IPS DF 4.7 (cell line): ENCODE measurements around the gene OSM.

Experiments used
- DNase-seq: peaks from one replicate; pipeline ENCODE4 v3.0.0-alpha.2; 2013; ENCODE audit warnings: low spot score; ENCODE audit errors: extremely low read depth

The OSM gene

GRCh38 chr22:30266445-30267381 lies at the start of gene OSM:
Gene OSM, minus strand, starts transcription at chr22:30266851. Its CDS starts 52 bp downstream, at chr22:30266799.
- DNase-seq: no peak

DNA sequence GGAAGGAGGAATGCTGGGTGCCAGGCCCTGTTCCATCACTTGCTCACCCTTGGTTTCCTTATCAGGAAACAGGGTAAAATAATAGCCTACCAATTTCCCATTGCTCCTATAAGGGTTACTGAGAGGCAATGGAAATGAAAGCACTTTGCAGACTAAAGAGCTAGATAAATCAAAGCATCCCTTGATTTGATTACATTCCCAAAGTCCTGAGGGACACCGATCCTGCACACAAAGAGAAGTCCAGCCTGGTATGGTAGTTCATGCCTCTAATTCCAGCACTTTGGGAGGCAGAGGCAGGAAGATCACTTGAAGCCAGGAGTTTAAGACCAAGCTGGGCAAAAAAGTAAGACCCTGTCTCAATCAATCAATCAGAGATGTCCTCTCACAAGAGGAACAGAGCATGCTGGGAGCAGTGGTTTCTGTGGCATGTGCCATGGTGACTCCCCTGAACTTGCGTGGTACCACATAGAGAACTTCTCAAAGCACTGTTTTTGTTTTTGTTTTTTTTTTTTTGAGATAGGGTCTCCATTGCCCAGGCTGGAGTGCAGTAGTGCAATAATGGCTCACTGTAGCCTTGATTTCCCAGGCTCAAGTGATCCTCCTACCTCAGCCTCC lies 49.4 kb upstream of the OSM start:
- DNase-seq: no peak

GRCh38 chr22:30314915-30315314 lies 48.3 kb upstream of the OSM start:
- DNase-seq: no peak

DNA sequence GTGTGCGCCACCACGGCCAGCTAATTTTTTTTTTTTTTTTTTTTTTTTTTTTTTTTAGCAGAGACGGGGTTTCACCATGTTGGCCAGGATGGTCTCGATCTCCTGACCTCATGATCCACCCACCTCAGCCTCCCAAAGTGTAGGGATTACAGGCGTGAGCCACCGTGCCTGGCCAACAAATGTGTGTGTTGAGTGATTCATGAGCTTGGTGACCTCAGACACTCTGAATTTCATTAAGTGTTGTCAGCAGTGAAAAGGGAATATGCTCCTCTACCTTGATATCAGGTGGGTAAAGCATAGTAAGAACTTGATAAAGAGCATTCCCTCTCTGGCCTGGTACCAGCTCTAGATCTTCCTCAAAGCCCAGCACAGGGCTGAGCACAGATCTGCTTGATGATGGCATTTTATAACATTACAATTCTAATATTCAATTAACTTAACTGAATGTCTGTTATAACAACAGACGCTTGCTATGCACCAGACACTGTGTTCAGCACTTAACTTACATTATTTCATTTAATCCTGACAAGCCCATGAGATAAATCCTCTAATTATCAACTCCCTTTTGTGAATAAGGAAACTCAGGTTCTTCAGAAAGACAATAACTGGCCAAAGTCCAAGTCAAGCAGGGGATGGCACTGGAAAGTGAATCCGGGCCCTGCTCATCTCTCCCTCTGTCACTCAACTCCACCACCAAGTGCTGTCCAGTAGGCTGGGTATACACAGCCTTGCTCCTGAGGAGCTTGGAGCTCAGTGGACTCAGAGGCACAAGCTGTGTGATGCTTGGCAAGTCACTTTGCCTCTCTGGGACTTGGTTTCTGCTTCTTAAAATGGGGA lies 47.1 kb upstream of the OSM start:
- DNase-seq: no peak

DNA sequence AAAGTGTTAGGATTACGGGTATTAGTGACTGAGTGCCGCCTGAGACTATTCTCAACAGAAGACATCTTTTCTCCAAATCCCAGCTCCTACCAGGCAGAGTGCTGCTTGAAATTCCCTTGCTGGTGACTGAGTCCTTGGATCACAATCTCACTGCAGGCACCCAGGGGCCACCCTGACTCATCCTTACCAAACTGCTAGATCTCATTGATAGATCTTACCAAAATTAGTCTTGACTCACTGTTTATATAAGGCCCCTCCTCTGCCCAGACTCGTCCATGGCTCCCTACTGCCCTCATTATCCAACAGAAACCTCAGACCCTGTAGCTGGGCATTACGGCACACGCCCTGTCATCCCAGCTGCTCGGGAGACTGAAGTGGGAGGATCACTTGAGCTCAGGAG lies 45.4 kb upstream of the OSM start:
- no peak for DNase-seq

GRCh38 chr22:30310881-30311771 lies 44.5 kb upstream of the OSM start:
- DNase-seq: no peak

GRCh38 chr22:30309951-30310741 lies 43.5 kb upstream of the OSM start:
- no peak for DNase-seq

DNA sequence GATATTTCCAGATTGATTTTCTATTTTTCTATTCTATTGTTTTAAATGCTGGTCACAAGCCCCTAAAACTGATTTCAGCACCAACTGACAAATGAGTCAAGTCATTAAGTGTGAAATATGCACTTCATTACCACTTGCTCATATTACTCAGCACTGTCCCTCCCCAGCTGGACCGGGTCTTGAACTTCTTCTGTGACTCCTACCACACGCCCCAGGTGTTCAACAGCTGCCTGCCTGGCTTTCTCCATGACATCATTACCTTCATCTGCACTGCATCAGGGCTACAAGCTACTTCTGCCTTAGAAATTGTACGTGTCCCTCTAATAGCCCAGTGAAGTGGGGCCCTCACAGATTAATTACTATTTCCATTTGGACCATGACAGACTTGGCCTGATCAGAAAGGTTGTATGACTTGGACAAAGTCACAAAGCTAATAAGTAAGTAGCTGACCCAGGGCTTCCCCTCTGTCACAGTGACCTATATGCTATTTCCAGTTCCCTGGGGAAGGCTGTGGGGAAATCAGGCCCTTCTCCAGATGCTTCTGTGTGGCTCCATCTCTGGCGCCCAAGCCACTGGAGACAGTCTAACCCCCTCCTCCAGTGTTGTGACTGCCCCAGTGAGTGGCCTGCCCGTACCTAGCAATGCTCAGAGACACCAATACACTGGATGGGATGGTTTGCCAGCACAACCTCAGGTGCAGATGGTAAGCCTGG lies 42.0 kb upstream of the OSM start:
- no peak for DNase-seq

GRCh38 chr22:30308093-30308492 lies 41.4 kb upstream of the OSM start:
- no peak for DNase-seq

- DNase-seq: no peak
Measured at GRCh38 chr22:30307041-30307574, 40.5 kb upstream of the OSM start.

- no peak for DNase-seq
Measured at GRCh38 chr22:30306627-30307011, 40.0 kb upstream of the OSM start.

- no peak for DNase-seq
Measured at GRCh38 chr22:30305906-30306626, 39.4 kb upstream of the OSM start.

DNA sequence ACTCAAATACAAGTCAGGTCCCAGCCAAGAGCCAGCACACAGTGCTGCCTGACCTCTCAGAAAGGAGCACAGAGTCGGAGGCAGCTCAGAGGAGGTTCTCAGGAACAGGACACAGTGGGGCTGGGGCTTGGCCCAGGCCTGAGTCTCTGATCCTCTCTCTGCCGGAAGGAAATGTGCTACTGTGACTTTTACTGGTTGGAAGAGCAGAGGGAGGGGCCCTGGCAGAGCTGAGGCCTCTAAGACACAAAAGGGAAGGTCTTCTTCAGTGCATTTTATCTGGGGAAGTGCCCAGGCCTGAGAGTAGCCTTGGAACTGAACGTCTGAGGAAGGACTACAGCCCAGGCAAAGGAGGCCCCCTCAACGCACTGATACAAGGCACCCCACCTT lies 38.9 kb upstream of the OSM start:
- DNase-seq: no peak

DNA sequence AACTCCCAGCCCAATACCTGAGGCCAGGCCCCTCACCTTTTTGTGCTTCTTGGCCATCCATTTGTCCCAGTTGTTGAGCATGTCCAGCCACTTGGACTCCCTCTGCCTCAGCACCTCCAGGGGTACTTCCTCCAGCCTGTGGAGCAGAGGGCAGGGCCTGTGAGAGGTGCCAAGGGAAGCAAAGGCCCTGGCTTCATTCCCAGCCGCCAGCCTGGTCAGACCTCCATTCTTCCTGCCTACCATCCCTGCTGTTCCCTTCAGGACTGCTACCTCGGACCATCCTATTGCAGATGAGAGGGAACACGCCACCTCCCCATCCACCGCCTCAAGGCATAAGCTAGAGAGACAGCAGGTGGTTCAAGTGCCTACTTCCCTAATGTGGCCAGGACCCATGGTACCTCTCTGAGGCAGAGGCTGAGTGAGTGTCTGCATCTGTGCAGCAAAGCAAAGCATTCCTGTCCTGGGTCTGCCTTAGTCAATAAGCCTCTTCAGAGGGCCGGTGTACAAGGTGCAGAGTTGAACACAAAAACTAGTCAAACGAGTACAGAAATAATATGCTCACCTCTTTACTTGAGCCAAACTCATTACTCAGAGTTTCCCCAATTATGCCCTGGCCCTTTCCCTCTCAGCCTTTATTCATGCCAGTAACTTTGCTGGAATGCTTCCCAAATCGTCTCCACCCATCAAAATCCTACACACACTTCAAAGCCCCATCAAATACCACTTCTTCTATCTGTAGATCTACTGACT lies 38.0 kb upstream of the OSM start:
- no peak for DNase-seq

DNA sequence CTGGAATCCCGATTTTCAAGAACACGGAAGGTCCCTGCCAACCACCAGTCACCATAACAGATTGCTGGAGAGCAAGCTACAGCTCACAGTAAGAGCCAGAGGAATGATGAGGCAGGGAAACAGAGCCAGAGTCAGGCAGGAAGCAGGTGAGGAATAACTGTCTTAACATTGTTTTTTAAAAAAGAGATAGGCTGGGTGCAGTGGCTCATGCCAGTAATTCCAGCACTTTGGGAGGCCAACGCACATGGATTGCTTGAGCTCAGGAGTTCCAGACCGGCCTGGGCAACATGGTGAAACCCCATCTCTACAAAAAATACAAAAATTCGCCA lies 36.1 kb upstream of the OSM start:
- DNase-seq: no peak

DNA sequence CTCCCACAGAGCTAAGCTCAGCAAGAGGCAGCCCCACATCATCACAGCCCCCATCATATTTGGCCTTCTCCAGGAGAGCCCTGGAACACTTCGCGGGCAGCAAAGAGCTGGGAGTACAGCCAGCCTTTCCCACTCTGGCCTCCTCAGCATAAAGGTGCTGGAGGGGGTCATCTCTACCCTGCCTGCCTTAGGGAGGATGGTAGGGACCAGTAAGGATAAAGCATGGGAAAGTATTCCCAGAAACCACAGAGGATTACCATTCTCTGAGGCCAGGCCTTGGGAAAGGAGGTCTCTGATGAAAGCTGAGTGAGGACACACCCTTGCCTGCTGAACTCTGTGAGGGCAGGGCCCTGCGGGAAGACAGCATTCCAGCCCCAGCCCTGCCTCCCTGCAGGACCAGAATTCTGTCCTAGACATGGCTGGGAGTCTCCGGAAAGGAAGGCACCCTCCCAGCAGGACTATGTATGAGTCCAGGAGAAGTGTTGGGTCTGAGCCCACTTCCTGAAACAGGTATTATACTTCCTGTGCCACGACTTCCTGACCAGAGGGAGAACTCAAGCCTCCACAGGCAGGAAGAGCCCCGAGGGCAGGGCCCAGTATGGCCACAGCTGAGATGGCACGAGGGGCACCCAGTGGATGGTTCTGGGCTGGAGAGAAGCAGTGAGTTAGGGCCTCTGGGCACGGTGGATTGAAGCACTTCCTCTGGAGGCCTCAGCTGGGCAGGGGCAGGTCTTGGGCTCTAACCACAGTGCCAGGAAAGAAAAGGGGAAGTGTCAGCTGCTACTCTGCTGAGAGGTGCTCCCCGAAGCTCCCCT lies 35.6 kb upstream of the OSM start:
- DNase-seq: no peak

- DNase-seq: no peak
Measured at GRCh38 chr22:30299322-30299721, 32.7 kb upstream of the OSM start.
